Measurements from ENCODE around the gene TMEM245. TPM values are rescaled to one million over a fixed set of nuclear protein-coding genes. Genes with fewer than 3 reads are reported as not detected.

The TMEM245 gene
- total and polyA plus RNA-seq, 2 donors (not counting 3 experiments of a cell fraction or from before 2014, with no cell fraction given): 44.2 to 48.0 TPM

GRCh38 chr9:109026306-109026705 is 93.4 kb downstream of the TMEM245 start:
- Histone ChIP-seq H3K9me3 (replicated peaks; ENCODE audit: control insufficient read depth, insufficient read depth, low read length) (no peaks in the 10 kb centered on the region), H3K4me1 (ENCODE audit: control insufficient read depth, extremely low read depth, insufficient read depth, low read length) (peaks cover 6% of the 10 kb centered on the region), H3K4me3 (replicated peaks in 1 of 3; ENCODE audit: insufficient read depth in 1 of 3, low read depth in 1 of 3, low read length in 3 of 3) (no peak overlapping the region), H2AFZ (ENCODE audit: low read depth, low read length) (no peak overlapping the region), H3K27ac (ENCODE audit: insufficient read depth, low read depth, low read length) (no peak overlapping the region), H3K79me2 (ENCODE audit: control insufficient read depth, insufficient read depth, low read length) (peaks cover 2% of the 10 kb centered on the region), H3K4me2 (ENCODE audit: insufficient read depth, low read length) (no peak overlapping the region), H3K9me1 (replicated peaks; ENCODE audit: control insufficient read depth, extremely low read depth, insufficient read depth, low read length) (no peaks in the 10 kb centered on the region), H3K27me3 (ENCODE audit: control insufficient read depth in 2 of 2, insufficient read depth in 2 of 2, low read length in 2 of 2) (no peaks in the 10 kb centered on the region), H4K20me1 (replicated peaks; ENCODE audit: control insufficient read depth, extremely low read depth, insufficient read depth, low read length) (no peaks in the 10 kb centered on the region), H3K36me3 (ENCODE audit: control insufficient read depth in 2 of 2, extremely low read depth in 1 of 2, insufficient read depth in 2 of 2, low read length in 2 of 2) (peaks cover 0 to 5% of the 10 kb centered on the region in 2 experiments), H3K9ac (replicated peaks; ENCODE audit: extremely low read depth, insufficient read depth, low read length) (no peak overlapping the region)
- TF ChIP-seq MYC (IDR thresholded peaks at IDR 0.05; ENCODE audit: low read depth, low read length) (no peak), POLR2AphosphoS5 (IDR thresholded peaks at IDR 0.05; ENCODE audit: insufficient read depth, low read depth, low read length) (no peak), EZH2 (IDR thresholded peaks at IDR 0.05; ENCODE audit: borderline replicate concordance, low read depth, low read length, severe bottlenecking) (no peak), JUN (IDR thresholded peaks at IDR 0.05; ENCODE audit: borderline replicate concordance, insufficient read depth, insufficient read length, low read depth) (no peak)
- TF ChIP-seq, protein P1, sequence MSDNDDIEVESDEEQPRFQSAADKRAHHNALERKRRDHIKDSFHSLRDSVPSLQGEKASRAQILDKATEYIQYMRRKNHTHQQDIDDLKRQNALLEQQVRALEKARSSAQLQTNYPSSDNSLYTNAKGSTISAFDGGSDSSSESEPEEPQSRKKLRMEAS (IDR thresholded peaks at IDR 0.05; ENCODE audit: insufficient read depth, insufficient read length): no peak
- BruUV-seq (replicated peaks): no TSS peak
- FAIRE-seq: no peak
- dilution Hi-C loops (cut with MboI; ENCODE audit: extremely low pct_ligation_motif_present, low sequenced_read_pairs) (no loop called here), intact Hi-C loops (cut with micrococcal nuclease) (no loop called here)
- CTCF ChIA-PET: no interaction called here
- DNase-seq (ENCODE audit: low read depth, low spot score): no peak
- POLR2A ChIA-PET: no interaction called here

DNA sequence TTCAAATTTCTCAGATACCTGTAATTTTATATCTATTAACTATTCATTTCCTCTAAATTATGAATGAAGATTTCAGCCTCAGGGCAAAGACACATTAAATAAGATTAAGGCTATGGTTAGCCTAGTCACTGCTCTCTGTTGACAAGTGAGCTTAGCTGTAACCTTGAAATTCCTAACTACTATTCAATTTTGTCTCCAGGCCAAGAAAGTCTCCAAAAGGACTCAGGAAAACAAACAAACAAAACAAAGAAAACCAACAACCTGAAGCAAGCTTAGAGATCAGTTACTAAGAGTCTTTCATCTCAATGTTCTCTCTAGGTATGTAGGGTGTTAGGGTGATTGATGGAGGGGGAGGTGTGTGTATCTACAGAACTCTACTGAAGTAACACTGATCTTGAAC is 96.9 kb downstream of the TMEM245 start:
- no peak overlapping the region for H2AFZ ChIP-seq (ENCODE audit: low read depth, low read length)
- no peaks in the 10 kb centered on the region for H3K27me3 ChIP-seq (ENCODE audit: control insufficient read depth in 2 of 2, insufficient read depth in 2 of 2, low read length in 2 of 2)
- intact Hi-C loops (cut with micrococcal nuclease): no loop called here
- ChIA-PET POLR2A (no interaction called here), CTCF (interaction anchor here (1.0 to 1.3 kb wide), 3 partner anchors 9 to 69 kb away, joined by 3 to 5 read pairs (median 3); no protein-coding TSS in a partner anchor)
- no peaks in the 10 kb centered on the region for H3K9me1 ChIP-seq (replicated peaks; ENCODE audit: control insufficient read depth, extremely low read depth, insufficient read depth, low read length)
- H3K4me3 ChIP-seq (replicated peaks in 1 of 3; ENCODE audit: insufficient read depth in 1 of 3, low read depth in 1 of 3, low read length in 3 of 3): no peak overlapping the region
- no peak overlapping the region for H3K9ac ChIP-seq (replicated peaks; ENCODE audit: extremely low read depth, insufficient read depth, low read length)
- FAIRE-seq (no peak), DNase-seq (ENCODE audit: low read depth, low spot score) (no peak)
- TF ChIP-seq GATA2 (IDR thresholded peaks at IDR 0.05; ENCODE audit: insufficient read depth, insufficient read length, low read depth, low read length) (no peak), POLR2AphosphoS5 (IDR thresholded peaks at IDR 0.05; ENCODE audit: insufficient read depth, low read depth, low read length) (no peak), JUN (IDR thresholded peaks at IDR 0.05; ENCODE audit: borderline replicate concordance, insufficient read depth, insufficient read length, low read depth) (no peak), CTCF (IDR thresholded peaks at IDR 0.05; ENCODE audit: extremely low read depth in 1 of 2, insufficient read depth in 1 of 2, low read depth in 1 of 2, low read length in 2 of 2) (no peak), FOS (IDR thresholded peaks at IDR 0.05; ENCODE audit: borderline replicate concordance, insufficient read depth, low read length) (no peak)
- TF ChIP-seq, protein P1 (IDR thresholded peaks at IDR 0.05; ENCODE audit: insufficient read depth, insufficient read length): no peak
- no TSS peak for BruUV-seq (replicated peaks)
- H3K4me2 ChIP-seq (ENCODE audit: insufficient read depth, low read length): no peak overlapping the region
- H3K36me3 ChIP-seq (ENCODE audit: control insufficient read depth in 2 of 2, extremely low read depth in 1 of 2, insufficient read depth in 2 of 2, low read length in 2 of 2): peaks cover 0 to 7% of the 10 kb centered on the region in 2 experiments
- H3K9me3 ChIP-seq (replicated peaks; ENCODE audit: control insufficient read depth, insufficient read depth, low read length): no peaks in the 10 kb centered on the region
- peaks cover 6% of the 10 kb centered on the region for H3K4me1 ChIP-seq (ENCODE audit: control insufficient read depth, extremely low read depth, insufficient read depth, low read length)
- H3K79me2 ChIP-seq (ENCODE audit: control insufficient read depth, insufficient read depth, low read length): no peaks in the 10 kb centered on the region
- H3K27ac ChIP-seq (ENCODE audit: insufficient read depth, low read depth, low read length): no peak overlapping the region
- H4K20me1 ChIP-seq (replicated peaks; ENCODE audit: control insufficient read depth, extremely low read depth, insufficient read depth, low read length): no peaks in the 10 kb centered on the region
- dilution Hi-C loops (cut with MboI; ENCODE audit: extremely low pct_ligation_motif_present, low sequenced_read_pairs): no loop called here
